NOMO-1 (cell line): ENCODE data around the gene E4F1.

Experiments
- DNase-seq, 2 experiments: peaks; one replicate each; lab custom pipeline; 2025; ENCODE audit not compliant: unreplicated experiment in 2 of 2; lab: John Stamatoyannopoulos, UW

E4F1 gene

GRCh38 chr16:2270070-2270462 is 46.7 kb downstream of the E4F1 start:
- DNase-seq: no peak

- no peak for DNase-seq
Observed at GRCh38 chr16:2270588-2271470, 47.4 kb downstream of the E4F1 start.

- no peak for DNase-seq
Observed at GRCh38 chr16:2271848-2272461, 48.6 kb downstream of the E4F1 start.

- no peak for DNase-seq
Observed at GRCh38 chr16:2273484-2273883, 50.1 kb downstream of the E4F1 start.

GRCh38 chr16:2273931-2274330 is 50.5 kb downstream of the E4F1 start:
- DNase-seq: no peak

- DNase-seq: no peak
Observed at GRCh38 chr16:2275476-2276367, 52.3 kb downstream of the E4F1 start.

GRCh38 chr16:2276368-2277195 is 53.2 kb downstream of the E4F1 start:
- no peak for DNase-seq

GRCh38 chr16:2277466-2278271 is 54.3 kb downstream of the E4F1 start:
- no peak for DNase-seq

- DNase-seq: no peak
Observed at GRCh38 chr16:2278272-2278608, 54.8 kb downstream of the E4F1 start.

GRCh38 chr16:2278956-2279800 is 55.8 kb downstream of the E4F1 start:
- no peak for DNase-seq

- DNase-seq: no peak
Observed at GRCh38 chr16:2280461-2280860, 57.1 kb downstream of the E4F1 start.

GRCh38 chr16:2280981-2281542 is 57.7 kb downstream of the E4F1 start:
- DNase-seq: no peak

GRCh38 chr16:2282262-2282661 is 58.9 kb downstream of the E4F1 start:
- DNase-seq: peak in 1 of 2 experiments; percentile 7

GRCh38 chr16:2282866-2283555 is 59.6 kb downstream of the E4F1 start:
- no peak for DNase-seq

- DNase-seq: no peak
Observed at GRCh38 chr16:2284001-2284770, 60.8 kb downstream of the E4F1 start.

- DNase-seq: no peak
Observed at GRCh38 chr16:2284797-2285576, 61.6 kb downstream of the E4F1 start.
